Natural killer cell (primary cell): ENCODE results near the gene PDE3A. TPM values are rescaled to one million over a fixed set of nuclear protein-coding genes. Genes with fewer than 3 reads are reported as not detected.

Source experiments
- ATAC-seq, 3 donors: fragments of 150-1000 bp in 2 of 3; fragments of 200-7000 bp in 1 of 3; cut with Tn5 transposase; 1 replicate in 1 of 3; 2 replicates in 2 of 3; pipeline ENCODE4 v1.10.0; 2021; ENCODE audit warnings: mild to moderate bottlenecking in 2 of 3, moderate library complexity in 2 of 3
- DNase-seq, 2 donors: peaks; one replicate each; pipeline versions ENCODE4 v3.0.0 to v3.0.0-alpha.2; 2013 to 2021; ENCODE audit warnings: mixed read lengths in 1 of 2
- H3K27ac ChIP-seq: one replicate; pipeline ENCODE4 v1.5.1; 2013; ENCODE audit warnings: mild to moderate bottlenecking, low read length
- H3K27me3 ChIP-seq: one replicate; pipeline ENCODE4 v1.6.1; 2013; ENCODE audit warnings: low read length; ENCODE audit not compliant: control insufficient read depth, insufficient read depth
- H3K36me3 ChIP-seq: one replicate; pipeline ENCODE4 v1.6.1; 2013; ENCODE audit warnings: low read length; ENCODE audit not compliant: control insufficient read depth, insufficient read depth
- H3K4me1 ChIP-seq: one replicate; pipeline ENCODE4 v1.6.1; 2013; ENCODE audit warnings: low read length; ENCODE audit not compliant: control insufficient read depth, insufficient read depth
- H3K4me3 ChIP-seq: one replicate; pipeline ENCODE4 v1.5.1; 2013; ENCODE audit warnings: low read length
- H3K9me3 ChIP-seq: one replicate; pipeline ENCODE4 v1.6.1; 2013; ENCODE audit warnings: low read length; ENCODE audit not compliant: control insufficient read depth, insufficient read depth
- H3K27ac Mint-ChIP-seq, 2 donors: one replicate each; pipeline ENCODE4 v1.8.0; 2022; ENCODE audit warnings: mild to moderate bottlenecking in 2 of 2, mixed read lengths in 2 of 2, moderate library complexity in 1 of 2
- H3K27me3 Mint-ChIP-seq, 2 donors: one replicate each; pipeline ENCODE4 v1.8.0; 2022; ENCODE audit warnings: low read depth in 2 of 2, mixed read lengths in 2 of 2
- H3K36me3 Mint-ChIP-seq: one replicate; pipeline ENCODE4 v1.8.0; 2022; ENCODE audit warnings: mixed read lengths
- H3K4me1 Mint-ChIP-seq, 2 donors: one replicate each; pipeline ENCODE4 v1.8.0; 2022; ENCODE audit warnings: mixed read lengths in 2 of 2
- H3K4me3 Mint-ChIP-seq: one replicate; pipeline ENCODE4 v1.8.0; 2022; ENCODE audit warnings: mild to moderate bottlenecking, moderate library complexity, mixed read lengths
- H3K9me3 Mint-ChIP-seq, 2 donors: one replicate each; pipeline ENCODE4 v1.8.0; 2022; ENCODE audit warnings: mixed read lengths in 2 of 2
- WGBS: methylation state at CpG from one replicate; pipeline ENCODE4 v1.1.7; 2013; ENCODE audit warnings: missing lambda C conversion rate; ENCODE audit not compliant: insufficient coverage; 5-methylcytosine and 5-hydroxymethylcytosine counted together
- intact Hi-C: fragments of 100-400 bp; cut with micrococcal nuclease; formaldehyde crosslinking; loops from one replicate; pipeline ENCODE4 v1.14.2; 2022
- total RNA-seq, 4 donors: library from RNA; stranded (reverse); fragments of 120-200 nt in 1 of 4; gene quantifications; one replicate each; pipeline versions ENCODE4 v1.2.3 to v1.2.4, GENCODE V29; 2013 to 2022
- TF ChIP-seq, protein P1 (sequence below): fragments of 200-600 bp; IDR thresholded peaks from one replicate; pipeline ENCODE4 v1.8.0; 2022; ENCODE audit warnings: antibody characterized with exemption

Gene PDE3A
- total RNA-seq, 3 donors from 2014 or later (not counting 1 experiment from before 2014, with no cell fraction given), result 0.20 to 0.28 (median 0.27) TPM

DNA sequence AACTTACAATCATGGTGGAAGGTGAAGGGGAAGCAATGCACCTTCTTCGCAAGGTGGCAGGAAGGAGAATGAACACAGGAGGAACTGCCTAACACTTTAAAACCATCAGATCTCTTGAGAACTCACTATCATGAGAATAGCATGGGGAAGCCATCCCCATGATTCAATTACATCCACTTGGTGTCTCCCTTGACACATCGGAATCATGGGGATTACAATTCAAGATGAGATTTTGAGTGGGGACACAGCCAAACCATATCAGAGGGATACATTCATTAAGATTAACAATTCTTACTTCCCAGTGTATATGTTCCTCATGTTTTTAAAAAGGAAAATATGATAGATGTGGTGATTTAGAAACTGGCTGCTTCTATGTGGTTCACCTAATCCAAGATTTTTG lies 117.9 kb downstream of the PDE3A start:
- Mint-ChIP-seq H3K4me3 (no peak overlapping the region), H3K9me3 (no peaks in the 10 kb centered on the region), H3K4me1 (no peaks in the 10 kb centered on the region), H3K36me3 (no peaks in the 10 kb centered on the region), H3K27me3 (peaks cover 0 to 6% of the 10 kb centered on the region in 2 donors), H3K27ac (no peak overlapping the region)
- WGBS, result 100% methylated on average over 1 of the region's 2 CpGs
- no peaks in the 10 kb centered on the region for H3K4me1 ChIP-seq
- no peak for DNase-seq
- TF ChIP-seq, protein P1, sequence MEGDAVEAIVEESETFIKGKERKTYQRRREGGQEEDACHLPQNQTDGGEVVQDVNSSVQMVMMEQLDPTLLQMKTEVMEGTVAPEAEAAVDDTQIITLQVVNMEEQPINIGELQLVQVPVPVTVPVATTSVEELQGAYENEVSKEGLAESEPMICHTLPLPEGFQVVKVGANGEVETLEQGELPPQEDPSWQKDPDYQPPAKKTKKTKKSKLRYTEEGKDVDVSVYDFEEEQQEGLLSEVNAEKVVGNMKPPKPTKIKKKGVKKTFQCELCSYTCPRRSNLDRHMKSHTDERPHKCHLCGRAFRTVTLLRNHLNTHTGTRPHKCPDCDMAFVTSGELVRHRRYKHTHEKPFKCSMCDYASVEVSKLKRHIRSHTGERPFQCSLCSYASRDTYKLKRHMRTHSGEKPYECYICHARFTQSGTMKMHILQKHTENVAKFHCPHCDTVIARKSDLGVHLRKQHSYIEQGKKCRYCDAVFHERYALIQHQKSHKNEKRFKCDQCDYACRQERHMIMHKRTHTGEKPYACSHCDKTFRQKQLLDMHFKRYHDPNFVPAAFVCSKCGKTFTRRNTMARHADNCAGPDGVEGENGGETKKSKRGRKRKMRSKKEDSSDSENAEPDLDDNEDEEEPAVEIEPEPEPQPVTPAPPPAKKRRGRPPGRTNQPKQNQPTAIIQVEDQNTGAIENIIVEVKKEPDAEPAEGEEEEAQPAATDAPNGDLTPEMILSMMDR, result no peak
- intact Hi-C loops, result no loop called here
- no peak overlapping the region for H3K4me3 ChIP-seq
- no peaks in the 10 kb centered on the region for H3K36me3 ChIP-seq
- no peaks in the 10 kb centered on the region for H3K27me3 ChIP-seq
- no peak overlapping the region for H3K27ac ChIP-seq
- no peak for ATAC-seq
- H3K9me3 ChIP-seq, result no peaks in the 10 kb centered on the region

DNA sequence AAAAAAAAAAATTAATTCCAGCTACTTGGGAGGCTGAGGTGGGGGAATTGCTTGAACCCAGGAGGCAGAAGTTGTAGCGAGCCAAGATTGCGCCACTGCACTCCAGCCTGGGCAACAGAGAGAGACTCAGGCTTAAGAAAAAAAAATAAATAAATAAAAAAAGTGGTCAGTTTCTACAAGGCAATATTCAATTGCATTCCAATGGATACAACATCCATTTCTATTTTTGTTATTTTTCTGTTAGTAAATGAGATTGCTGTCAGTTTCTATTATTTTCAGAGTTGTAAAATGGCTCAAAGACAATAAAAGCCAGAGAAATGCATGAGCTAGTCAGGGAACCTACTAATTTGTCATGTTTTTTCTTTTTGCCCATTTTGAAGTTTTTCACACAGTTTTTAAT lies 119.2 kb downstream of the PDE3A start:
- Mint-ChIP-seq H3K27me3 (peaks cover 0 to 6% of the 10 kb centered on the region in 2 donors), H3K4me3 (no peak overlapping the region), H3K36me3 (no peaks in the 10 kb centered on the region), H3K27ac (no peak overlapping the region), H3K4me1 (peaks cover 5% of the 10 kb centered on the region in 2 donors), H3K9me3 (no peaks in the 10 kb centered on the region)
- TF ChIP-seq, protein P1, result no peak
- Histone ChIP-seq H3K36me3 (no peaks in the 10 kb centered on the region), H3K27ac (no peak overlapping the region), H3K27me3 (no peaks in the 10 kb centered on the region), H3K9me3 (no peaks in the 10 kb centered on the region), H3K4me1 (no peaks in the 10 kb centered on the region), H3K4me3 (no peak overlapping the region)
- DNase-seq, result no peak
- WGBS, result 100% methylated on average over 2 of the region's 2 CpGs
- ATAC-seq, result no peak
- intact Hi-C loops, result no loop called here

DNA sequence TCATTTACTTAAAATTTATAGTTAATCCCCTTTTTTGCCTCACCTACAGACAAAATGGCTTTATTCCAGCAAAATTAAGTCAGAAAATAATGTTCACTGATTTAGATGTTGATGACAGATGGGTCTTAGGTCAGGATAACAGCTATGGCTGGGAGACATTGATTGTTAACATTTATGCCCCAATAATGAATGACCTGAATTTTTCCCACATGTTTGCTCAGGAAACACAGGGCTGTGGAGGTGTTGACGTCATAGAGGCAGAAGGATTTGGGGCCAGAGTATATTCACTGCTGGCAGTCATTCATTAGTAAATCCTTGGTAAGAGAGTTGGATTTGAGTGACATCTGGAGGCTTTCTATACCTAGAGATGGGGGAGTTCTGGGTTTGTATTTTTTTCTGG lies 121.3 kb downstream of the PDE3A start:
- H3K9me3 Mint-ChIP-seq, result no peaks in the 10 kb centered on the region
- H3K4me1 Mint-ChIP-seq, result peaks cover 6 to 7% of the 10 kb centered on the region in 2 donors
- DNase-seq, result no peak
- TF ChIP-seq, protein P1, result no peak
- no peaks in the 10 kb centered on the region for H3K4me1 ChIP-seq
- H3K9me3 ChIP-seq, result no peaks in the 10 kb centered on the region
- no peak overlapping the region for H3K4me3 ChIP-seq
- H3K4me3 Mint-ChIP-seq, result no peak overlapping the region
- no peak overlapping the region for H3K27ac ChIP-seq
- intact Hi-C loops, result no loop called here
- peaks cover 0 to 6% of the 10 kb centered on the region in 2 donors for H3K27me3 Mint-ChIP-seq
- WGBS, result 73% methylated on average over 1 of the region's 1 CpG
- ATAC-seq, result no peak
- no peak overlapping the region for H3K27ac Mint-ChIP-seq
- H3K36me3 ChIP-seq, result no peaks in the 10 kb centered on the region
- no peaks in the 10 kb centered on the region for H3K27me3 ChIP-seq
- H3K36me3 Mint-ChIP-seq, result no peaks in the 10 kb centered on the region

DNA sequence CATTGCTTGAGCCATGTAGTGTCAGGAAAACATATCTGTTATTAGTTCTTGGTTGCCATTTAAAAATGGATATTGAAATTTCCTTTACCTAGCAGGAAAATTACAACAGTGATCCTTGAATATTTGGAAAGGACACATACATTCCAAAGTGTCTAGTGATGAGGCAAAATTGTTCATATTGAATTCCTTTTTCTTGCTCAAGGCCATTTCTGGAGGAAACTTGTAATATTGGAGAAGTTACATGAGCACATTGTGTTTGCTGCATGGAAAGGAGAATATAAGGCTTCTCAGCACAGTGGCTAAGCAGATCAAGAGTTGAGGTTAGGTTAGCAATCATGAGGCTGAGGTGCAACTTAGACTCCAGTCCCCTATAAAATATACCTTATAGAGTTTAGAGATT lies 121.9 kb downstream of the PDE3A start:
- TF ChIP-seq, protein P1, result no peak
- Histone ChIP-seq H3K4me1 (no peaks in the 10 kb centered on the region), H3K9me3 (no peaks in the 10 kb centered on the region), H3K27me3 (no peaks in the 10 kb centered on the region), H3K36me3 (no peaks in the 10 kb centered on the region), H3K4me3 (no peak overlapping the region), H3K27ac (no peak overlapping the region)
- Mint-ChIP-seq H3K36me3 (no peaks in the 10 kb centered on the region), H3K4me3 (no peak overlapping the region), H3K27me3 (peaks cover 0 to 6% of the 10 kb centered on the region in 2 donors), H3K27ac (no peak overlapping the region), H3K4me1 (peaks cover 6 to 7% of the 10 kb centered on the region in 2 donors), H3K9me3 (no peaks in the 10 kb centered on the region)
- ATAC-seq (no peak), DNase-seq (no peak)
- intact Hi-C loops, result no loop called here
